Hepatic stellate cell (primary cell): ENCODE measurements around the gene ARRB2.
"Not testable (repeated sequence)": the region's sequence is repeated elsewhere in the genome, so short reads cannot be mapped to it uniquely, and the experiment has no call there.

Source experiments
- DNase-seq: peaks from one replicate; pipeline ENCODE4 v3.0.0; 2011; ENCODE audit warnings: low spot score

Gene ARRB2

DNA sequence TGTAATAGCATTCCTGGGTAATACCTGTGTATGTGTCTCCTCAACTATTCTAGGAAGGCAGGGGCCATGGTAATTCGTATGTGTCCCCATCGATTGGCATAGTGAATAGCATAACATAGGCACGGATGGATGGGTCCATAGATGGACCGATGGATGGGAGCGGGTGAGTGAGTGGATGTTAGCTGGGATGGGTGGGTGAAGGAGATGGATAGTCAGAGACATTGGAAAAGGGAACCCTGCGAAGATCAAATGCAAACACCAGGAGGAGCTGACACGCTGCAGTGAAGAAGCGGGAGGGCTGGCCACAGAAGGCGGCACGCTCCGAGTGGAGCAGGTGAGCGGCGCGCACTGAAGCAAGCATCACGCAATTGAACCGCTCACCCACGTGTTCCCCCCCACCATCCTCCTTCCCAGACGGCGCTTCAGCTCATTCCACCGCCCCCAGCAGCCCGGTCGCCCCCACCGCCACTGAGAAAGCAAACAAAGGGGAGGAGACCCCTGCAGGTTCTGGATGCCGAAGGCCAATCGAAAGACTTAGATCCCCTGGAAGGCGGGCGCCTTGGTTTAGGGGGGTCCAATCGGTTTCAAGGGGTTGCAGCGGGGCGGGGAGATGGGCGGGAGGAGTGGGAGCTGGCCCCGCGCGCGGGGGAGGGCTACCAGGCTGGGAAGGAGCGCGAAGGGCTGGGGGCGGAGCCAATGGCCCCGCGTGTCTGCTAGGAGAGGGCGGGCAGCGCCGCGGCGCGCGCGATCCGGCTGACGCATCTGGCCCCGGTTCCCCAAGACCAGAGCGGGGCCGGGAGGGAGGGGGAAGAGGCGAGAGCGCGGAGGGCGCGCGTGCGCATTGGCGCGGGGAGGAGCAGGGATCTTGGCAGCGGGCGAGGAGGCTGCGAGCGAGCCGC lies at the start of gene ARRB2:
TSS of gene ARRB2 (plus strand) at position 839 of the 899 bp plus-strand sequence. CDS start 90 bp downstream, outside the sequence.
- peak; percentile 98 for DNase-seq

DNA sequence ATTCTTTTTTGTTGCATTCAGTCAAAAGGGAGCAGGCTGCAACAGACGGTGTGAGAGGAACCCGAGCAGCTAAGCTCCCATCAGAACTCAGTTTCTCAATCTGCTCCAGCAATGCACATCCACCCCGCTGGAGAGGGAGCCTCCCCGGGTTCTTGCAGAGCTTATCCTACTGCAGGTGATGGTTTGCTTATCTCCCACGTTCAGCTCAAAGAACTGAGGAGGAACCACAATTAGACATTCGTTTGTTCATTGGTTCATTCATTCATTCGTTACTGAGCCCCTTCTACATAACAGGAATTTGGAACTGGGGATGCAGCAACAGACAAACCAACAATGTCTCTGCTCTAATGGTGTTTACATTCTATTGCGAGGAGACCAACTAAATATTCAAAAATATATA lies 46.7 kb upstream of the ARRB2 start:
- no peak for DNase-seq

DNA sequence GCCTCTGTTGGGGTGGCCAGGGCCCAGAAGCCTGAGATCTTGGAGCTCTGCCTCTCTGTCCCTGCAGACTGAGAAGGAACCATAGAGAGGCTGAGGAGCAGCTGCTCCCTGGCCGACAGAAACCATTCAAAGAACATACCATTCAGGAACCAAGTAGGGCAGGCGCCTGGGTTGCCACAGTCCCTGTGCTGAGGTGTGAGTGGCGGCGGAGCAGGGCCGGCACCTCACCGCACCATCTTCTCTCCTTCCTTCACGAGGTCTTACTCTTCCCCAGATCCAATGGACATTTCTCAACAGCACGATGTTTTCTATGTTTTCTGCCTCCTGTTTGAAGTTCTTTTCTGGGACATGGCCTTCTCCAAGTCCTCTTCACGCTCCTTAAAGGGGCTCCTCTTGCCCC lies 46.2 kb upstream of the ARRB2 start:
- DNase-seq: no peak

DNA sequence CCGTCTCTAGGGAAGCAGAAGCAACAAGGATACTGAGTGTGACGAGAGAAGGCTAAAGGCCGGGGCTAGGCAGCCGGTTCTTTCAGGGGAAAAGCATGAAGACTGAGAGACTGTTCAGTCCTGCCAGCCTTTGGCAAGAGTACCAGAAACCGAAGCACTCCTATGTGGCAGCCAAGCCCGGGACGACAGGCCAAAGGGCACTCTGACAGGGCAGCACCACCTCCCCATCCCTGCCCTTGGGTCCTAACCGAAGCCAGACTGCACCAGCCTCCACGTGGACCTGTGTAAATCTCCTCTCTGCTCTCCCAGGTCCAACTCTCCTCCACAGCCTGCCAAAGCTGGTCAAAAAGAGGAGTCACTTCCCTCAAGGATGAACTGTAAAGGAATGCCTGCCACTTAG lies 45.4 kb upstream of the ARRB2 start:
- no peak for DNase-seq

DNA sequence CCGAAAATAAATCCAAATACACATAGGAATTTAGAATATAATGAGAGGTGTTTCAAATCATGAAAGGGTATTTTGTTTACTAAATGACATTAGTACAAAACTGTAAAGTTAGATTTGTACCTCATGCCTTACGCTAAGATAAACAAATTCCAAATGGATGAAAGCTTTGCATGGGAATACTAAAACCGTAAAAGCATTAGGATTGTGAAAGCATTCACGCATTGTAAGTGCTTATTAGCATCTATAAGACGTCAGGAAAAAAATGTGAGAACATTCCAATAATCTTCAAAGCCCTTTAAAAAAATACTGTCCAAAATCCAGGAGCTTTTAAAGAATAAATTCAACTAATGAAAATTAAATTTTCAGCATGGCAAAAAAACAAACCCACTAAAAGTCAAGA lies 44.1 kb upstream of the ARRB2 start:
- DNase-seq: no peak

DNA sequence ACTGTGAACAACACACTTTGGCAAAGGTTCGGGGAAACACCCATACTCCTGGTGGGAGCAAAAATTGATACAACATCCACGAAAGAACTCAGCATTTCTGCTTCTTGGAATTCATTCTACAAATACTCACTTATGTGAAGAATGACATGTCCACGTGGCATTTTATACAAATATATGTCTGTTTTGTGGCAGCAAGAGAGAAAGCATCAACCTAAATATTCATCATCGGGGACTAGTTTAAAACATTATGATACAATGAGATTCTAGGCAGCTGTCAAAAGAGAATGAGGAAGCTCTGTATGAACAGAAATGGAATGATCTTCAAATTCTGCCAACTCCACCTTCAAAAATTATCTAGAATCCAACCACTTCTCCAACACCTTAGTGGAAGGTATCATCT lies 43.3 kb upstream of the ARRB2 start:
- no peak for DNase-seq

DNA sequence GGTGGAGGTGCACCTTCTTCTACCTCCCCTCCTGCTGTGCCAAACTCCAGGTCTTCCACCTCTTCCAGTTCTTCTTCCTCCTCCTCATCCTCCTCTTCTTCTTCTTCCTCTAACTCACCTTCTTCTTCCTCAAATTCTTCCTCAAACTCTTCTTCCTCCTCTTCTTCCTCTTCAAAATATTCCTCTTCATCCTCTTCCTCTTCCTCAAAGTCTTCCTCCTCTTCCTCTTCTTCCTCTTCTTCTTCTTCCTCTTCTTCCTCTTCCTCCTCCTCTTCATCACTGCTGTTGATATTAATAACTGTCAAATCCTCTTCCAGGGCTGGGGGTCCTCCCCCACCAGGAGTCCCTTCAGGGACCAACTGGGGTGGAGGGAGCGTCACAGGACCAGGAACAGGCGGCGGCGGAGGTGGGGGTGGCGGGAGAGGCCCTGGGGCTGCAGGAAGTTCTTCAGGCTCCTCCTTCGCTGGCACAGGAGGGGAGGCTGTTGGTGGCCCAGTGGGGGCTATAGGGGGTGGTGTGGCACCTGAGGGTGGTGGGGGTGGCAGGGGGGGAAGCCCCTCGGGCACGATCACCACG lies 38.3 kb upstream of the ARRB2 start:
- no peak for DNase-seq

DNA sequence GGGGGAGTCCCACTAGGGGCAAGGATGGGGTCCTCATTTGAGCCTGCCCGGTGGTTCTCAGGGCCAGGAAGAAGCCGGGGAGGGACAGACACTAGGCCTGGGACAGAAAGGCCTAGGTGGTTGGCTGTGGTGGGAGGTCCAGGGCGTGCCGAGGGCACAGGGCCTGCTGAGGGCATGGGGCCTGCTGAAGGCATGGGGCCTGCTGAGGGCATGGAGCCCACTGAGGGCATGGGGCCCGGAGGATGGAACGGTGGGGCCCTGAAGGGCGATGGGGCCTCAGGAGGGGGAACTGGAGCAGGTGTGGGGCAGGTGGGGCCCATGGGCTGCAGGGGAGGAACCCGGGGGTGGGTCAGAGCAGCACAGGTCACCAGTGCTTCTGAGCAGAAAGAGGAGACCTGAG lies 37.7 kb upstream of the ARRB2 start:
- DNase-seq: no peak

DNA sequence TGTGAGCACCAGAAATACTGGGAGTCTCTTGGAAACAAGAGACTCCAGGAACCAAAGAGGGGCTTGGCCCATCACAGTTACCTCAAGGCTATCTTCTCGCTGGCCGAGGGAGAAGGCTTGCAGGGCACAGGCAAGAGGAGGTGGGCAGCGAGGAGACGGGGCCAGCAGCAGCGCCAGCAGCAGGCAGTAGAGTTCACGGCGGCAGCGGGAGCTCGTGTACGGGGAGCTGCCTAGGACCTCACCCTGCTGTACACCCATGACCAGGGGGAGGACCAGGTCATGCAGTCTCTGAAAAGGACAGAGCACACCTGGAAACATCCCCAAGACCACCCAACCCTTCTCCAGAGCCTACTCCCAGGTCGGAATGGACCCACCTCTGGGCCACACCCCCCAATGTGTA lies 37.3 kb upstream of the ARRB2 start:
- no peak for DNase-seq

DNA sequence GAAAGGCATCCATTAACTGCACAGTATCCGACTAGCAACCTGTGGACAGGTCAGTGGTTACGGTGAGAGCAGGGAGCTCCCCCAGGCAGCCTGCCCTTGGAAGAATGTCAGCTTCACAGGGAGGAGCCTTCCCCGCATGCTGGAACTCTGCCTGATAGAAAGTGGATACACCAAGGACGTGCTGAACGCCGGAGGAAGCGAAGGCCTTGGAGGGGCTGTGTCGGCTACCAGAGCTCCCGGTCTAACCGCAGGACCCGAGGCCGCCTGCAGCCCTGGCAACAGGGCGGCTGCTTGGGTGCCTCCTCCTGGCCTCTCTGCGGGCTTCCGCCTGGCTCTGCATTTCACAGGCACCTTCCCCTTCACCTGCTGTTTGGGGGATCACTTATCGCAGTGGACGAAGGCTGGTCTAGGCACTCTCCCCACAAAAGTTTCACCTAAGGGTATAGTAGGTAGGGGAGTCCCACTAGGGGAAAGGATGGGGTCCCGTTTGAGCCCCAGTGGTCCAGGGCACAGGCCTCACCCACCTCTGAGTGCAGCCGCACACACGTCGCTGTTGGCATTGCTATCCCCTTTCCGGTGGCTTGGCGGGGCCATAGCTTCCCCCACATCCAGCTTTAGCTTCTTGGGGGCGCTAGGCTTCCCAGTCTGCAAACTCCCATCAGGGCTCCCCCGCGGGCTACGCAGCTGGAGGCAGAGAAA lies 36.3 kb upstream of the ARRB2 start:
- no peak for DNase-seq

DNA sequence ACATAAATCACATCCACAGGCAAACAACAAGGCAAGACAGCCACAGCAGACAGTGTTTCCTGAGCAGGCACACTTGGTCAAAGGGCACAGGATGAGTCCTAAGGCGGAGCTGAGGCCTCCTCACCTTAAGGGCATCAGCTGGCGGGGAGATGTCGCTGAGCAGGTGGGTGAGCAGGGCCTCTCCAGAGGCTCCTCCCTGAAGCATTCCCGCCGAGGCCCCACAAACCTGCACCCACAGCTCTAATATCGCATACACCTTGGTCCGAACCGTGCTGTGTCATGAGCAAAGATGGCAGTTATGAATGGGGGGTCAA lies 35.8 kb upstream of the ARRB2 start:
- DNase-seq: no peak

DNA sequence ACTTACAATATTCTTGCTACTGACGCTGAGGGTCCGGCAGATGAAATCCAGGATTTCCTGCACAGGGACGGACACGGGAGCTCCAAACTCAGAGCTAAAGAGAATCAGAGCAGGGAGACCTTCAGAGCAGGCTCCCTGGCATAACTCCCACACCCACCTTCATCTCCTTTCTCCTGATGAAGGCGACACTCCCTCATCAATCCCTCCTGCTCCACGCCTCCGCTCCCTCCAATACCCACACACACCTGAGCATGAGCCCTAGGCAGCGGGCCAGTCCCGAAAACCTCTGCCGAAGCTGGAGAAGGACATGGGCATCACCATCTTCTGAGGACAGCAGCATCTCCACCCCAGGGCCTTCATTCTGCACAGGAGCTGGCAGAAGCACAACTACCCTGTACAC lies 34.6 kb upstream of the ARRB2 start:
- DNase-seq: no peak

DNA sequence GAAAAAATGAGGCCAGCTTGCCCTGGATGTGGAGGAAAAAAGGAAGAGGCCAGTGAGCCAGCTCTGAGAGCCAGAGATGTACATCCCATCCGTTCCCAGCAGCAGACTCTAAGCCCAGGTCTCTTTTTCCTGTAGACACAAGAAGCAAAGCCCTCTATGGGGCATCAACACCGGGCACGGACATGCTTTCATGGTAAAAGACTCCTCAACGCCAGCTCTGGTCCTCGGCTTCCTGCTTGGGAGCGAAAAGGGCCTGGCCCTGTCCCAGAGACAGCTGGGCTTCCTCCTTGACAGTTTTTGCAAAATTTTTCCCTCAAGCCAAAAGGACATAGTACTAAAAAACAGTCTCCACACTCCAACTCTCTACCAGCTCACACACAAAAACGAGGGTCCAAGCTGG lies 33.6 kb upstream of the ARRB2 start:
- DNase-seq: no peak

DNA sequence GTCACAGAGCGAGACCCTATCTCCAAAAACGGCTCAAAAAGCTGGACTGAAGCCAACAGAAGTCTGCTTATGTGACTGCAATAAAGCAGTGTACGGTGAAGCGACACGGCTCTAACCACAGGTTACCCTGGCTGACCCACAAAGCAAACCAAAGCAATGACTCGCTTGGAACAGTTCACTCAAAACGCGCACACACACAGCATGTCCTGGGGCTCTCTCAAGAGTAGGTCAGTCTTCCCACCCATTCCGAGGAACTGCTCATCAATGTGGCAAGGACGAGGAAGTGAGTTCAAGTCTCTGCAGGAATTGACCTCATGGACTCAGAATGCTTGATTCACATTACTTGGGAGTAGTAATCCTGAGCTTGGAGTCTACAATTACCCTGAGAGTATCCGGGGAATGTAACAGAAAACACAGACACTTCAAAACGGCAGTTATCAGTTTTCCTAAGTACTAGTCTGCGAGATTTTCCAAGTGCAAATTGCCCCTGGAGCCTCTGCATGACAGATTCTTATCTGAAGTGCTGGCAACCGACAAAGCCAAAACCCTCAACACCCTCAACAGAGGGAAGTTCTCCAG lies 31.9 kb upstream of the ARRB2 start:
- peak; percentile 80 for DNase-seq

DNA sequence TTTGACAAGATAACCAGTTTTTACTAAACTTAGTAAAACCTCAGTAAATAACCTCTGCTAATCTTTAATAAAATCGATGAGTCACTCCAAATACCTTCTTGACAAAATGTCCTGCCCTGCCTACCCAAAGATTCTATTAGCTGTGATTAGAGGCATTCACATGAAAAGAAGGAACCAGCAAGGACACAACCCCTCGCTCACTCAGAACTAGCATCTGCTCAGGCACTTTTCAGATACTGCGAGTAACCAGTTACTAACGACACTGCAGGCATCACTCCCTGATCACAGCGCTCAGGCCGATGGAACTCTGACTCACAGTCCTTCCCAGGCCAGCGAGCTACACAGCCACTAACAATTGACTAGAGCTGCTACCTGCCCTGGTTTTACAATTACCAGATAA lies 30.8 kb upstream of the ARRB2 start:
- DNase-seq: peak; percentile 45

DNA sequence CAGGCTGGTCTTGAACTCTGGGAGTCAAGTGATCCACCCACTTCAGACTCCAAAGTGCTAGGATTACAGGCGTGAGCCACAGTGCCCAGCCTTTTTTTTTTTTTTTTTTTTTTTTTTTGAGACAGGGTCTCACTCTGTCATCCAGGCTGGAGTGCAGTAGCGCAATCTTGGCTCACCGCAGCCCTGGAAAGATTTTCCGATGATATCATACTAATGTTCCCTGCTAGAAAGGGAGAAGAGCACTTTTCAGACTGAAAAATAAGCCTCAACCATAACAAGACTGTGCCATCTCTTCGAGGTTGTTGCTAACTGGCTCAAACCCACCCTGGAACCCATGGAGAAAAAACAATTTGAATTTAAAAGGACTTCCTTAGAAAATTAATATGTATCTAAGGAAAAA lies 26.7 kb upstream of the ARRB2 start:
- not testable (repeated sequence) for DNase-seq

DNA sequence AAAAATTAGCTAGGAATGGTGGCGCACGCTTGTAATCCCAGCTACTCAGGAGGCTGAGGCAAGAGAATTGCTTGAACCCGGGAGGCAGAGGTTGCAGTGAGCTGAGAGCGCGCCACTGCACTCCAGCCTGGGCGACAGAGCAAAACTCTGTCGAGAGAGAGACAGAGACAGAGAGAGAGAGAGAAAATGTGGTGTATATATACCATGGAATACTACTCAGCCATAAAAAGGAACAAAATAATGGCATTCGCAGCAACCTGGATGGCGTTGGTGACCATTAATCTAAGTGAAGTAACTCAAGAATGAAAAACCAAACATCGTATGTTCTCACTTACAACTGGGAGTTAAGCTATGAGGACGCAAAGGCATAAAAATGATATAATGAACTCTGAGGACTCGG lies 20.6 kb upstream of the ARRB2 start:
- not testable (repeated sequence) for DNase-seq

DNA sequence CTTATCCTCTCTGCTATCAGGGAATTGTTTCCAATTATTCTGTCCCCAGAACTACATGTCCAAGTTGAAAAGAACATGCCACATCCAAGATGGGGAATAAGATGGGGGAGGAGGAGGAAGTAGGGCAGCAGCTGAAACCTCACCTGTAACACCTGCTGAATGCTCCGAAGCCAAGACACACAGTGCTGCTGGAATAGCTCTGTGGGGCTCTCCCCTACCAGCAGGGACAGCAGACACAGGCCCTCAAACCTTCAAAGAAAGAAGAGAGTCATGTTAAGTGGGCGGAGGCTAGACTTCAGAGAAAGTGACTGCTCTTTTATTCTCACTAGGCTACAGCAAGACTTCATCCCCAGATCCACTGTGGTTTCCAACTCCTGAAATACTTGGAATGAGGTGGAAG lies 19.7 kb upstream of the ARRB2 start:
- no peak for DNase-seq

DNA sequence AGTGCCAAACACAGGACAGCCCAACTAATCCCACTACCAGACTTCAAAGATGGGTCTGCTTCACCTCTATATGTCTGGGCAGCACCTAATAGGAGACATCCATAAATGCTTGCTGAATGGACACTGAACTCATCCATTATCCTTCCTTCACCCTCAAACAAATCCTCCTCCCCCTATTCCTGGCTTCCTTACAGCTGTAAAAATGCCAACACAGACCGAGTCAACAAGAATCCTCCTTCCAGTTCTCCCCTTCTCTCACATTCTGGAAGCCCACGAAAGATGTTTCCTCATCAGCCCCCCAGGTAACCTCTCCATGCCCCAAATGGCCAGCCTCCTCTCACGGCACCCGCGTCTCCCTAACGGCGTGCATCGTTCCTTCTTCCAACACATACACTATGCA lies 18.7 kb upstream of the ARRB2 start:
- DNase-seq: no peak

DNA sequence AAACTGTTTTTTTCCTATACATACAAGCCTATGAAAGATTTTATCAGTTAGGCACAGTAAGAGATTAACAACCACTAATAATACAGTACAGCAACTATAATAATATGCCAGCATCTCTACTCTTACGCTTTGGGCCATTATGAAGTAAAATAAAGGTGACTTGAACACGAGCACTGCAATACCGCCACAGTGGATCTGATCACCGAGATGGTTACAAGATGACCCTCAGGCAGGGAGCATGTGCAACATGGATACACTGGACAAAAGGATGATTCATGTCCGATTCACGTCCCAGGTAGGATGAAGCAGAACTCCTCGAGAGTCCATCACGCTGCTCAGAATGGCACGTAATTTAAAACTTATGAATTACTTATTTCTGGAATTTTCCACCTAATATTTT lies 17.0 kb upstream of the ARRB2 start:
- no peak for DNase-seq

DNA sequence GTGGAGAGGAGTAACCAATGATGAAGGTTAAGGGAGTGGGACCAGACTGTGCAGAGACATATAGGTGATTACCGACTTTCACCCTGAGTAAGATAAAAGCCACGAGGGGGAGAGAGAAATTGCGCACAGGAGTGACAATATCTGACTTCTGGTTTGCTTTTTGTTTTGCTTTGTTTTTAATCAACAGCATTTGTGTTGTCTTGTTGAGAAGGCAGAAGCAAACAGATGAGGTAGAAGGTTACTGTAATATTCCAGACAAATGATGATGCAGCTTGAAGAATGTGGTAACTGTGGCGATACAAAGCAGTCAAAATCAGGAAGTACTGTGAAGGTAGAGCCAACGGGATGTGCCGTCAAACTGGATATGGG lies 14.0 kb upstream of the ARRB2 start:
- no peak for DNase-seq

DNA sequence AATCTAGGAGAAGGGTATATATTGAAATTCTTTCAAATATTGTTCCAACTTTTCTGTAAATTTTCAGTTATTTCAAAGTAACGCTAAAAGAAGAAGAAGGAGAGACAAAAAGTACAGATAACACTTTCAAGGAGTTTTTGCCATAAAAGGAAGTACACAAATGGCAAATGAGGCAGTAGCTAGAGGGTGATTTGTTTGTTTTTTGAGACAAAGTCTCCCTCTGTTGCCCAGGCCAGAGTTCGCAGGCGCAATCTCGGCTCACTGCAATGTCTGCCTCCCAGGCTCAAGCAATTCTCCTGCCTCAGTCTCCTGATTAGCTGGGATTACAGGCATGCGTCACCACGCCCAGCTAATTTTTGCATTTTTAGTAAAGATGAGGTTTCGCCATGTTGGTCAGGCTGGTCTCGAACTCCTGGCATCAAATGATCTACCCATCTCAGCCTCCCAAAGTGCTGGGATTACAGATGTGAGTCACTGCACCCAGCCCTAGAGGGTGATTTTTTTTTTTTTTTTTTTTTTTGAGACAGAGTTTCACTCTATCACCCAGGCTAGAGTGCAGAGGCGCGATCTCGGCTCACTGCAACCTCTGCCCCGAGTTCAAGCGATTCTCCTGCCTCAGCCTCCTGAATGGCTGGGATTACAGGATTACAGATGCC lies 10.9 kb upstream of the ARRB2 start:
- DNase-seq: not testable (repeated sequence)

DNA sequence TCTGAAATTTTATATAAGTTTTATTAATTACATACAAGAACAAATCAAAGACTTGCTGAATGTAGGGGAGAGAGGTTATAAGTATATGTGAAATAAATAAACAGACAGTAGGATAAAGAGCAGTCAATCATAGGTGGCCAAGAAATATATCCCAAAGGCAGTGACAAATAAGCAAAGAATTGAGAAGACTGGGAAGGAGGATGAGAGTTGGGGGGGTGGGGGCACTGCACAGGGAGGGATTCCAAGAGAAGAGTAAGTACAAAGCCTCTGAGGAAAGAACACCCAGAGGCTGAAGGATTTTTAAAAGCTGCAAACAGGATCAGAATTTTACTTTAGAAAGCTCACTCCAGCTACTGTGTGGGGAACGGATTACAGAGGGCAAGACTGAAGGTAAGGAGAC lies 9.3 kb upstream of the ARRB2 start:
- no peak for DNase-seq
